NCI-H1930 (cell line): Measurements from ENCODE around the gene ZNF222.

Experiments used
- DNase-seq, 2 experiments: peaks; one replicate each; lab custom pipeline; 2025; lab: John Stamatoyannopoulos, UW

Gene ZNF222

DNA sequence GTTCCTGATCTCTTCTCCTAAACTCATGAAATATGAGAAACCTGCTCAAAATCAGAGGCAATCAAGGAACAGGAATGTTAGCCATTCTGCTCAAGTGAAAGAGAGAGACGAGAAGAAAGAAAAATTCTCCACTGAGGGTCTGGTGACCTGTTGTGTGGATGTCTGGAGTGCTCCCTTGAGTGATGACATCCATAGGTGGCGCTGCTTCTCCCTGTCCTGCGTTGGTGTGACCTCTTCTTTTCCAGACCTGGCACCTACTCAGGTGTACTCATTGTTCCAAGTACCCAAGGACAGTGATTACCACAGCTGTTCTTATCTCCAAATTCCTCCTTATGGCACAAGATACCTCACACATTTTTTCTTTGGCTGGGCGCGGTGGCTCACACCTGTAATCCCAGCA lies 30.7 kb downstream of the ZNF222 start:
- DNase-seq, result no peak

DNA sequence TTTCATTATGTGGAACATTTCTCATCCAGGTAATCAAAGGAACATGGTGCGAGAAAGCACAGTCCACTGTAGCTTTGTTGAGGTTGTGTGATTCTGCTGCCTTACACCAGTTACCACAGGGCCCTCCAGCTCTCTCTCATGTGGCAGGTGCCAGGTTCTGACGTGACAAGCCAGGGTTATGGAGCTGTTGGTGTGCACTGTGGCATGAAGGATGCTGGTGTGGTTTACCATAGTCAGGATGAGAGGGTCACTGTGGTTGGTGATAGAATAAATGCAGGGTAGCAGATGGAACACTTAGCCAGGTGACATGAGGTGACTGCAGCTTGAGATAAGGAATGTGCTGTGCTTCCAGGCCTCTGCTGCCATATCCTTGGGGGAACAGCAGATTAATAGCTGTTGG lies 34.0 kb downstream of the ZNF222 start:
- DNase-seq, result no peak

DNA sequence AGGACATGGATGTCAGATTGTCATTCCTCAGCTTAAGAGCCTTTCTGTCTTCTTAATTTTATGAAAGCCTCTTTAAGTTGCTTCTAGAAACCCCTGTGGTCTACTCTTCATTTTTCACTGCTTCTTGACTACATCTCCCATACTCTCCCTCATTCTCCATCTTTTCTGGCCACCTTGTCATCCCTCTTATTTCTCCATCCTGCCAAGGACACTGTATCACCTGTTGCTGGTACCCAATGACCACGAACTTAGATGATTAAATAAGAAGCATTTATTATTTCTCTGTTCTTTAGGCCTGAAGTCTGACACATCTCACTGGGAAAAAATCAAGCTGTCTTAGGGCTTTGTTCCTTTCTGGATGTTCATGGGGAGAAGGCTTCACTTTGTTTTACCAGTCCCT lies 35.9 kb downstream of the ZNF222 start:
- no peak for DNase-seq

DNA sequence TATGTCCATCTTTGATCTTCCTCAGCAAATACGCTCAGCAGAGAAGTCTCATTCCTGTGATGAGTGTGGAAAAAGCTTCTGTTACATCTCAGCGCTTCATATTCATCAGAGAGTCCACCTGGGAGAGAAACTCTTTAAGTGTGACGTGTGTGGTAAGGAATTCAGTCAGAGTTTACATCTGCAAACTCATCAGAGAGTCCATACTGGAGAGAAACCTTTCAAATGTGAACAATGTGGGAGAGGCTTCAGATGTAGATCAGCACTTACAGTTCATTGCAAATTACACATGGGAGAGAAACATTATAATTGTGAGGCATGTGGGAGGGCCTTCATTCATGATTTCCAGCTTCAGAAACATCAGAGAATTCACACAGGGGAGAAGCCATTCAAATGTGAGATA lies 41.1 kb downstream of the ZNF222 start:
- no peak for DNase-seq

DNA sequence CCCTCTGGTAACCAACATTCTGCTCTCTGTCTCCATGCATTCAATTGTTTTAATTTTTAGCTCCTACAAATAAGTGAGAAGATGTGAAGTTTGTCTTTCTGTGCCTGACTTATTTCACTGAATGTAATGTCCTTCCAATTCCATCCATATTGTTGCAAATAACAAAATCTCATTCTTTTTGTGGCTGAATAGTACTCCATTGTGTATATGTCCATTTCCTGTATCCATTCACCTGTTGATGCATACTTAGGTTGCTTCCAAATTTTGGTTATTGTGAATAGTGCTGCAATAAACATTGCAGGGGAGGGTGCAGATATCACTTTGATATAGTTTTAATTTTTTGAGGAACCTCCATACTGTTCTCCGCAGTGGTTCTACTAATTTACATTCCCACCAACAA lies 44.2 kb downstream of the ZNF222 start:
- no peak for DNase-seq

DNA sequence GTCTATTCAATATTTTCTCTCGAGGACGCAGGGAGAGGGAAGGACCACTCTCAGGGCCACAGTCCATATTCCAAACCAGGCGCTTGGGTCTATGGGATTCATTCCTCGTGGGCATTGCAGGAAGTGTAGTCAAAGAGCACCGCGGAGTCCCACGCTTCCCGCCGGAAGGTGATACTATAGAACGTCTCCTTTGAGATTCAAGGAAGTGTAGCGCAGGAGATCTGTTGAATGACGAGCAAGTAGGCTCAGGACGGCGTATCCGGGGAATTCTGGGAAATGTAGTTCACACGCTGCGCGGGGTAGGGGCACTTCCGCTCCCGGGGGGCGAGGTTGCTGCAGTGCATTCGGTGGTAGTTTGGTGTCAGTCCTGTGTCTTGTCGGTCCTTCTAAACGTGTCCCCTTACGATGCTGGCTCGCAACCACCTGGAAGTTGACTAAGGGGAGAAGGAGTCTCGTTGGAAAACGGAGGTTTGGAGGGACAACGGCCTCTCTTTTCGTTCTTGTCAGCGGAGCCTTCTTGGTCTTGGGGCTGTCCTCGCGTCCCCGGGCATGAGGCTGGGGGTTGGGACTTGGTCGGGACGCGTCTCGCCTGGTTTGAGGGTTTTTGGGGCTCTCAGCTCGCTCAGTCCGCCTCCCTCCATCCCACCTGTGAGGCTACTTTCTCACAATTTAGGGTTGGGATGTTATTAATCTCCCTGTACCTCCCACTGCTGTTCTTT lies 46.8 kb downstream of the ZNF222 start, which contains the start of gene ZNF284:
Gene ZNF284, plus strand, starts transcription at position 336 of the 719 bp plus-strand sequence. CDS start 4,231 bp downstream, outside the sequence.
- peak; percentile 91 for DNase-seq

DNA sequence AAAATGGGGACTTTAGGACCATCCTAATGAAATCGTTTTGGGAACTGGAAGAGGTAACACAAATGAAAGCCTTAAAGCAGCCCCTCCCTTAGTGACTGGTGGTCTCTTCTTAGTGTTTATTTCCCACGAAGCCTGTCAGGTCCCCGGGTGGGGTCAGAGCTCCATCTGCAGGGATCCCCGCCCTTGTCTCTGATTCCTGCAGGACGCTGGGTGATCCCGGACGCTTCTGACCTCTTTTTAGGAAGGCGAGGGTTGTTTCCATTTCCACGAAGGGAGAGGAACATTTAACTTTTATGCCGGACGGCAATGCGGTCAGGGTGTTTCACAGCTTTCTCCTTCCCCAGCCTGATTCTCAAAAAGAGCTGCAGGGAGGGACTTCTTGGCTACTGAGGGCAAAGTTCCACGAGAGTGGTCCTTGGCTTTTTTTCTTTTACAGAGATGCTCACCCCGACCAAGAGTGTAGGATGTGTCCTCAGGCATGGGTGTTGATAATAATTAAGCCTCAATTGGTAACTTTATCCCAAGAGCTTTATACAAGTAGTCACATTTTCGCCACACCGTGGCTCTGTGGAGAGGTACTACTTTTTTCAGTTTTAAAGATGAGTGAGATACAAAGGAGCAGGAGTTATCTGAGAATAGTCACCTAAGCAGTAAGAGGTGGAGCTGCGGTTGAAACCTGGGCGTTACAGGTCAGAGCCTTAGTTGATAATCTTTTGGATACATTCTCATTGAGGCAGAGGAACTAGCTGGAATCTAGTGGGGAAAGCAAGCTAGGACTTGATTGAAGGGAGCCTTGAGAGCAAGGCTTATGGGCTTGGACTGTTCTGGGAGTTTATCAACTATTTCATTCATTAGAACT lies 47.6 kb downstream of the ZNF222 start:
- no peak for DNase-seq

DNA sequence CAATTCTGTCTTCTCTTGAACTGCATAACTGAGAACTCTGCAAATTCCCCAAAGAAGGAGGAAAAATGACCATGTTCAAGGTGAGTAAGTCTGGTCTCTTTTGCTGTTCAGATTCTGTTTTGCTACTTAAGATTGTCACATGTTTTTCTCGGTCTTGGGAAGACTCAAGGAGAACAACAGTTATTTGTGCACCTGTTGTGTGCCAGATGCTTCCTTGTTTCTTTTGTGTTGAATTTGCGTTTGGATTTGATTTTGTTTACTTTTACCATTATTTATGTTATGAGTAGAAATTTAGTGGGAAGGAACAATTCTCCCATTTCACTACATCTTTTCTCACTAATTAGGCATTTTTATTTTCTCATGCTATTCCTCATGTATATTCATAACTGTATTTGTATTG lies 51.1 kb downstream of the ZNF222 start:
- DNase-seq, result no peak
